Stimulated activated CD4-positive, alpha-beta T cell treated with anti-CD3 and anti-CD28 coated beads, Interleukin-2, amount 100 ng/mL, for 4 hours (primary cell): ENCODE results near the gene TMEM202.
"Not testable (repeated sequence)": the region's sequence is repeated elsewhere in the genome, so short reads cannot be mapped to it uniquely, and the experiment has no call there.

Source experiments
- DNase-seq: peaks from one replicate; pipeline ENCODE4 v3.0.0-alpha.2; 2020; ENCODE audit warnings: low read depth

Gene TMEM202

GRCh38 chr15:72404356-72404755 is 6.3 kb downstream of the TMEM202 start:
- no peak for DNase-seq

- no peak for DNase-seq
Observed at GRCh38 chr15:72404841-72405240, 6.7 kb downstream of the TMEM202 start.

- no peak for DNase-seq
Observed at GRCh38 chr15:72406936-72407335, 8.8 kb downstream of the TMEM202 start.

- DNase-seq = no peak
Observed at GRCh38 chr15:72411111-72411510, 13.0 kb downstream of the TMEM202 start.

GRCh38 chr15:72411544-72411943 is 13.4 kb downstream of the TMEM202 start:
- DNase-seq = no peak

GRCh38 chr15:72413337-72413736 is 15.2 kb downstream of the TMEM202 start:
- not testable (repeated sequence) for DNase-seq

- DNase-seq = no peak
Observed at GRCh38 chr15:72415304-72415703, 17.2 kb downstream of the TMEM202 start.

GRCh38 chr15:72419768-72420167 is 21.7 kb downstream of the TMEM202 start:
- DNase-seq = not testable (repeated sequence)

- no peak for DNase-seq
Observed at GRCh38 chr15:72420576-72420975, 22.5 kb downstream of the TMEM202 start.

GRCh38 chr15:72421484-72421883 is 23.4 kb downstream of the TMEM202 start:
- DNase-seq = no peak

- no peak for DNase-seq
Observed at GRCh38 chr15:72423256-72423655, 25.2 kb downstream of the TMEM202 start.

GRCh38 chr15:72426753-72427152 is 28.6 kb downstream of the TMEM202 start:
- DNase-seq = no peak

- DNase-seq = no peak
Observed at GRCh38 chr15:72437650-72438316, 39.7 kb downstream of the TMEM202 start.

- DNase-seq = not testable (repeated sequence)
Observed at GRCh38 chr15:72442848-72443247, 44.7 kb downstream of the TMEM202 start.

- no peak for DNase-seq
Observed at GRCh38 chr15:72445426-72445825, 47.3 kb downstream of the TMEM202 start.

GRCh38 chr15:72450805-72451204 is 52.7 kb downstream of the TMEM202 start:
- no peak for DNase-seq

- DNase-seq = no peak
Observed at GRCh38 chr15:72451224-72451623, 53.1 kb downstream of the TMEM202 start.

- DNase-seq = no peak
Observed at GRCh38 chr15:72456684-72457083, 58.6 kb downstream of the TMEM202 start.
